Femur (tissue), 1 donor: ENCODE data around the gene ATXN1.
A peak's percentile ranks its signal among the peaks of the same experiment; 100 is the strongest.
"Not testable (repeated sequence)": the region's sequence is repeated elsewhere in the genome, so short reads cannot be mapped to it uniquely, and the experiment has no call there.

Source experiments
- DNase-seq: peaks from one replicate; pipeline ENCODE4 v3.0.0-alpha.2; 2017

The ATXN1 gene

GRCh38 chr6:16562498-16562897, 198.8 kb downstream of the ATXN1 start:
- DNase-seq: no peak

GRCh38 chr6:16559071-16559470, 202.2 kb downstream of the ATXN1 start:
- no peak for DNase-seq

DNA sequence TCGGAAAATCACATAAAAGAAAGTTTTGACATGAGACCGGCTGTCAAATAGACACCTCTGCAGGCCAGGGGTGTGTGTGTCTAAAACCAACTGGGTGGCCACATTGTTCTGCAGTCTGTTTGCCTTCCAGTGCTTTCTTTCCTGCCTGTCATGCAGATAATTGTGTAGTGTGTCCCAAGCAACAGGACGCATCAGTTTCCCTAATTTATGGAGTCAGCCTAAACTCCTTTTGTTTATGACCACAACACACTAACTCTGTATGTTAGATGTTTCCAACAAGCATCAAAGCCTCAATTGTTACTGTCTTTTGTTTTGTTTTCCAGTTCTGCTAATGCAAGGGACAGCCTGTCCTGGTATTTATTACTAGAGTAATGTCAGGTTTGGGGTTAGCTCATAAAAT, 205.7 kb downstream of the ATXN1 start:
- no peak for DNase-seq

- no peak for DNase-seq
Measured at GRCh38 chr6:16553531-16553930, 207.7 kb downstream of the ATXN1 start.

GRCh38 chr6:16551466-16551865, 209.8 kb downstream of the ATXN1 start:
- DNase-seq: no peak

GRCh38 chr6:16548121-16548520, 213.1 kb downstream of the ATXN1 start:
- DNase-seq: no peak

DNA sequence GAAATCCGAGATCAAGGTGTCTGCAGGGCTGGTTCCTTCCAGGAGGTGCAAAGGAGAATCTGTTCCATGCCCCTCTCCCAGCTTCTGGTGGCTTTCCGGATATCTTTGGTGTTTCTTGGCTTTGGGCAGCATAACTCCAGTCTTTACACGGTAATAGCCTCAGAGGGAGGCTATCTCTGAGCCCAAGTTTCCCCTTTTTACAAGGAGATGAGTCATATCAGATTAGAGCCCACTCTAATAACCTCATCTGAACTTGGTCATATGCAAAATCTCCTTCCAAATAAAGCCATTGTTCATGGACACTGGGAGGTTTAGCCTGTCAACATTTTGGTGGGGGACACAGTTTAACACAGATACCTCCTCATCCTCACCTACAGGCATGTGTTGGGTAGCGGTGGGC, 213.7 kb downstream of the ATXN1 start:
- DNase-seq: no peak

DNA sequence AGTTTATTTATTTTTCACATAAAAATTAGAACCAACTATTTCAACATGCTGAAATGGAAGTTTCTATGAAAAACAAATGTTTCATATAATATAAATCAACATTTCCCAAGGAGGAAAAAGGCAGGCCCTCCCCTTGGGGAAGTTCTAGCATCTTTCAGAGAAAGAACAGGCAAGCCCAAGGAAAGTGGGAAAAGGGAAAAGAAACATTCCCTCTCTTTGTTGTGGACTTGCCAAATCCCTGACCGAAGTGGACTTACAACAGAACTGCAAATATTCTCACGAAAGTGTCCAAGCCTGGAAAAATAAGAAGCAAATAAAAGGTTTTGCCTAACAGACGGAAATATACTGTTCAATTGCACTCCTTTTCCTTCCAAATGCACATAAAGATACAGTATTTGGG, 214.4 kb downstream of the ATXN1 start:
- DNase-seq: no peak

GRCh38 chr6:16545382-16545781, 215.9 kb downstream of the ATXN1 start:
- no peak for DNase-seq

DNA sequence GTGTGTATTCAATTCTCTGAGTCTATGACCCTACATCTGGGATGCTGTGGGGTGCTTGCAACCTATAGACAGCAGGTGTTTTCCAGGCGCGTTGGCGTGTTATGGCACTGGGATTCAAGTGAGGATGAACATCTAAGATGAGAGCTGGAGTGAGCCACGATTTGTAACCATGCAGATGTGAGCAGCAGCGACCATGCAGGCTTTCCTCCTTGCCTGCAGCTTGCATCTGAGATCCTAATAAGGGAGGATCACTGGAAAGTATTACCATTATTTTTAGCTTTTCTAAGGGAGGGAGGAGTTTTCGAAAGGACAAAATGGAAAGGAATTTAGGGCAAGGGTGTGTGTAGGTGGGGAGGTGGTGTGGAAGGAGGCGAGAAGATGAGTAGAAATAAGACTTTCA, 216.7 kb downstream of the ATXN1 start:
- DNase-seq: no peak

GRCh38 chr6:16544006-16544405, 217.3 kb downstream of the ATXN1 start:
- peak; percentile 58 for DNase-seq

DNA sequence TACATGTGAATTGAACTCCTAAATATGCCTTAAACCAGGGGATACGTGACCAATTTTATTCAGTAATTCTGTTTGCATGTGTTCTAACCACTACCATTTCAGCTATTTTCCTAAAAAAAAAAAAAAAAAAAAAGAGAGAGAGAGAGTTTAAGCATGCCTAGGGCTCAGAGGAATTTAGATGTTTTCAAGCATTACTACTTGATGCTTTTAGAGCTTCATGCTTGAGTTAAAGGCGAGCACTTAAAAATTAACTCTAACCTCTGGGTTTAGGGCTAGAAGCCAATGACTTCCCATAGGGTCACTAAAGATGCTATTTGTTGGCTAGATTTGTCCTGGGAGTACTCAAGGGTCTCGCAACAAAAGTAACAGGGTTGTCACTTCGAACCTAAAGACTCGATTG, 217.7 kb downstream of the ATXN1 start:
- DNase-seq: no peak

GRCh38 chr6:16542070-16542469, 219.2 kb downstream of the ATXN1 start:
- no peak for DNase-seq

GRCh38 chr6:16540804-16541752, 220.2 kb downstream of the ATXN1 start:
- DNase-seq: peak; percentile 29

DNA sequence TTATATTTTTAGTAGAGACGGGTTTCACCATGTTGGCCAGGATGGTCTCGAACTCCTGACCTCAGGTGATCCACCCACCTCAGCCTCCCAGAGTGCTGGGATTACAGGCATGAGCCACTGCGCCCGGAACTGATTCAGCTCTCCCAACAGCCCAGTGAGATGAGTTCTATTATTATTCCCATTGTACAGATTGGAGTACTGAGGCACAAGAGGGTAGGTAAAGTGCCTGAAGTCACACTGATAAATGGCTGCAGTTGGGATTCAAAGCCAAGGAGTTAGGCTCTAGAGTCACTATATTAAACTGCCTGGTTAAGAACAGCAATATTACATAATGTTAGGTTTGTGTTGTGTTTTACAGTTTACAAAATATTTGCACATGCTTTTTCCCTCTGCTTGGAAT, 220.9 kb downstream of the ATXN1 start:
- DNase-seq: not testable (repeated sequence)

GRCh38 chr6:16539086-16539931, 222.0 kb downstream of the ATXN1 start:
- DNase-seq: no peak

DNA sequence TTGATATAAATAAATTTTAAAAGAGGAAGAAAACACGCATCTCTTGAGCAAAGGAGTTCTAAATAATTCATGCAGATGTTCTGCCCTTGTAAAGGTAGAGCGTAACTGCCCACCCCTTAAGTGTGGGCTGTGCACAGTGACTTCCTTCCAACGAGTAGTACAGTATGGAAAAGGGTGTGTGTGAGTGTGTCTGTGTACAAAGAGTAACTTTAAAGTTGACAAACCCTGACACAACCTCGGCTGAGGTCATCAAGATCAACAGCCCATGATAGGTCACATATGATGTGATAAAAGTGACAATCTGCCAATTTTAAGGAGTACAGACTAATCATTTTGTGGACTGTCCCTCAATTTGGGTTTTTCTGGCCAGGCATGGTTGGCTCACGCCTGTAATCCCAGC, 225.7 kb downstream of the ATXN1 start:
- no peak for DNase-seq

- no peak for DNase-seq
Measured at GRCh38 chr6:16533721-16534136, 227.5 kb downstream of the ATXN1 start.

DNA sequence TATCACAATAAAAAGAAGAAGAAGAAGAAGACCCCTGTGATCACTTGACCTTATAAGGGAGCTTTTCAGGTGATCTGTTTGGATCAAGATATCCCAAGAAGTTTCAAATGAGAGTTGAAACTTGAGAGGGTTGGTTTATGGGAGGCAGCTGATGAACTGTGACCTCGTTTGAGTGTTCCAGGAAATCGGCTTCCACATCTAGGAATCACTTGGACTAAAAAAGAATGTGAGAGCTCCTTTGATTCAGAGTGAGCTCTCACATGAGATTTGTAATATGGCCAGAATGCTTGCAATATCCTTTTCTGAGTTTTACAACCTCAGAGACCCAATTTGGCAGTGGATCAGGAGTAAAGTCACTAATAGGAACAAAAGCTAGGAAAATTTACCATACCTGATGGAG, 228.1 kb downstream of the ATXN1 start:
- DNase-seq: no peak

GRCh38 chr6:16527691-16528090, 233.6 kb downstream of the ATXN1 start:
- DNase-seq: no peak

- no peak for DNase-seq
Measured at GRCh38 chr6:16524380-16524707, 236.9 kb downstream of the ATXN1 start.

GRCh38 chr6:16523606-16524379, 237.5 kb downstream of the ATXN1 start:
- DNase-seq: no peak

DNA sequence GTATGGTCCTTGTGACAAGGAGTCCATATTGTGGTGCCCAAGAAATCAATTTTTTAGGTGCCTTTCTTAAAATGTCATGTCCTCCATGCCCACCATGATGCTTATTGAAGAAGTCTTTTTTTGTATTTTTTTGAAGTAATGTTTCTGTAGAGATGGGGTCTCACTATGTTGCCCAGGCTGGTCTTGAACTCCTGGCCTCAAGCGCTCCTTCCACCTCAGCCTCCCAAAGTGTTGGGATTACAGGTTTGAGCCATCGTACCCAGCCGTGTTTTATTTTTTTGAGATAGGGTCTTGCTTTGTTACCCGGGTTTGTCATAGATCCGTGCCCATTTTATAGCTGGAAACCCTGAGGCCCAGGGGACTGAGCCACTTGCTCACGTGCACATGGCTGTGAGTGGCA, 238.3 kb downstream of the ATXN1 start:
- no peak for DNase-seq
